ENCODE results near the gene SECTM1.

The SECTM1 gene

GRCh38 chr17:82277851-82278250 lies 55.7 kb downstream of the SECTM1 start:
- no peak for FAIRE-seq

- no peak for FAIRE-seq
These were observed 56.6 kb downstream of the SECTM1 start for GRCh38 chr17:82276938-82277337.

DNA sequence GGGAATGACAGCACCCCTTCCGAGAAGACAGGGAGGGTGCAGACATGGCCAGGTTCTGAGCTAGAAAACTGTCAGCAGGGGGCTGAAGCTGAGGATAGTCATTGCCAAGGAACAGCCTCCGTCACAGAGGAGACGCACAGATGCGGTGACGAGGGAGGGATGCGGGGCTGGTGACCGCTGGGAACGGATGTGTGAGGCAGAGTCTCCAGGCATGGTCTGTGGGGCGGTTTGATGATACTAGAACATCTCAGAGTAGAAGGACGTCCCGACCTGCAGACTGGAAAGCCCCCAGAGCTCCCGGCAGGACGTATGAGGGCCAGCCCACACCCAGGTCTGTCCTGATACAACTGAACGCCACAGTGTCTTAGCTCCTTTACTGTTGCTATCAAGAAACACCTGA lies 58.2 kb downstream of the SECTM1 start:
- FAIRE-seq: no peak

DNA sequence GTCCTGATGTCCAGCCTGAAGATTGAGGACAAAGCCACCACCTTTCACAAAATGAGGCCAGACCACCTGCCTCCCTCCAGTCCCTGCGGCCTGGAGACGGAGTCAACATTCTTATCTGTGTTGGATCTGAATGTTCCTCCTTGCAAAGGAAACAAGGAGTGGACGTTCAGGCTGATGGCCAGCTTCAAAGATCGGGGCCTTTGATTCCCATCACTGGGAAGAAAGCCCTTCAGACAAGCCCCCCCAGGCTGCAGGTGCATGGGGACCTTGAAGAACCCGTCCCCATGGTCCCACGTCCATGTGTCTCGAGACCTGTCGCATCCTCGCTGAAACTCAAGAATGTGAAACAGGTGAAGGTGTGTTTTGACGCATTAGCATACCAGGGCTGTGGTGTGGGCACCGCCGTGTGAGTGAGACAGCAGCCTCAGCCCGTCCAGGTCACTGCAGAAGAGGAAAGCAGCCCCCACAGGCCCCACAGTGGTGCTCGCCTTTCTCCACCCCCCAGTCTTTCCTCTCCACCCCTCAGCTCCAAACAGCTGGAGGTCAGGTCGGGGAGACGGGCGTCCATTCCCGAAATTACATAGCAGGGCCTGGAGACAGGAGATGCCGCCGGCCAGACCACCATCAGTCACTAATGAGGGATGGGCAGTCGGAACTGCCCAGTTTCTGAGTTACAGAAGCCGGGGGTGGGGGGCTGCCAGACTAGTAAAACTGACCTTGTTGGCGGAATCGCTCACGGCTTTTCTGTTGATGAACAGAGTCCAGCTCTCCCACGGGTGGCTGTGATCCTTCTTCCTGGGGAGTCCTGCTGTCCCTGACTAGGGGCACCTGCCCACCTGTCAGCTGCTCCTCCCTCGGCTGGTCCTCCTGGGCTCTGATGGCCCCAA lies 59.2 kb downstream of the SECTM1 start:
- no peak for FAIRE-seq

DNA sequence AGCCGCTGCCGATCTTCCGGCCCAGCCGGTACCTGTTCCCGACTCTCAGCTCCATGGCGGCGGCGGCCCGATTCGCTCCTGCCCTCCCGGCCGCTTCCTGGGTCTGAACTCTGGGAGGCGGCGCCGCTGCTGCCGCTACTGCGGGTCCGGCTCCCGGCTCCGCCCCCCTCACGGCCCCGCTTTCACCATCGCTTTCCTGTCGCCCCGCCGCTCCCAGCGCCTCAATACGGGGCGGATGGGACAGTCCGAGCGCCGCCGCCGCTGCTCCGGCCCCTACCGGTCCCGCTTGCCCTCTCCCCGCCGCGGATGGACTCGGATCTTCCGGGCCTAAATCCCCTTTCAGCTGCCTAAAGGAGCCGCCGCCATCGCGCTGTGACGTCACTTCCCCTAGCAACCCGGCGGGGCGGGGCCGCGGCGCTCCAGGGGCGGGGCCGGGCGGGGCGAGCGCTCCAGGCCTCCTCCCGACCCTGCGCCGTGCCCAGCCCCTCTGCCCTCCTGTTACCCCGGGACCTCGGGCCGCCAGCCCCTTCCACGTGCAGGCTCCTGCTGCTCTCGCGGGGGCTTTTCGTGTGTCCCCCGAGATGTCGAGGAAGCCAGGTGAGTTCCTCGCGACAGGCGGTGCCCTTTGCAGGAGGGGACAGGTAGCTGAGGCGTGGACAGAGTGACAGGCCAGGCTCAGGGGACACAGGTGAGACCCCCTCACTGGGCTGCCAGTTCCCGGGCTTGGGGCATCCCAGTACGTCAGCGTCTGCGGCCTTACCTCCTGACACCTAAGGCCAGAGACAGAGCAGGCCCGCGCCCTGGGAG lies 60.0 kb downstream of the SECTM1 start, which contains the start of gene CSNK1D:
TSS of gene CSNK1D (minus strand) at position 374 of the 807 bp plus-strand sequence. CDS start at position 55, 319 bp downstream.
- no peak for FAIRE-seq

DNA sequence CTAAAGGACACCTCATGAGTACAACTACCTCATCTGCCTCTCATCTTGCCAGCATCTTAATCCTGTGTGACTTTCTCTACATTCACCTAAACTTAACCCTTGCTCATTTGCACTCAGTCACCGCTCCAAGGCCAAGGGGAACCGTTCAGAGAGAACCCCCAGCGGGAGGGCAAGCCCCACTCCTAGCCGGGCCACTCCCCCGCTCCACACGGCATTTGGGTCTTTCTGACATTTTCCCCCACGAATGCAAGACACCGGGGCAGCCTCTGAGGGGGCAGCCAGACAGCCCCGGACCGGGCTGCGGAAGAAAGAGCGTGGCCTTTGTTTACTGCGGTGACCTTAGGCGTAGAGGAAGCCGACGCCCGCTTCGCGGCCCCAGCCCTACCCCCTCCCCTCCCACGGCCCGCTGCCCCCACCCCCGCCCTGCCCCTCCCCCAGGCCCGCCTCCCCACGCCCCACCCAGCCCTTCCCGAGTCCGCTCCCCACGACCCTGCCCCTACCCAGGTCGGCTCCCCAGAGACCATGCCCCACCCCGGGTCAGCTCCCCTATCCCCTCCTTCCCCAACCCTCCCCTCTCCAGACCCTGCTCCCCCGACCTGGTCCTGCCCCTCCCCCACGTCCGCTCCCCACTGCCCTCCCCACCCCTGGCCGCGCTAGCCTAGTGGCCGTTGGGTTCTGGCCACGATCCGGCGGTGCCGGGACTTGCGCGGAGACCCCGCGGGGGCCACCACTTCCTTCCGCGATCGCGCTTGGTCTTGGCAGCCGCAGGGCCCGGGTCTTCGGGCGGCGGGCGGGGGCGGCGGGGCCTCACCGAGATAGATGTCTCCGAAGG lies 60.9 kb downstream of the SECTM1 start:
- FAIRE-seq: no peak

GRCh38 chr17:82271401-82271800 lies 62.2 kb downstream of the SECTM1 start:
- no peak for FAIRE-seq

Data from G401.6 (cell line).